GM19025 (cell line): ENCODE measurements around the gene MRPS33.

Experiments
- ATAC-seq: cut with Tn5 transposase; IDR thresholded peaks from one replicate; pipeline ENCODE4 v1.9.1; 2021; ENCODE audit warnings: mild to moderate bottlenecking, low read depth, moderate library complexity; ENCODE audit not compliant: unreplicated experiment

The MRPS33 gene

GRCh38 chr7:141012696-141013344 is 1.9 kb downstream of the MRPS33 start:
- ATAC-seq = no peak

GRCh38 chr7:141012044-141012685 is 2.6 kb downstream of the MRPS33 start:
- ATAC-seq = no peak

- ATAC-seq = no peak
These were observed 3.3 kb downstream of the MRPS33 start for GRCh38 chr7:141011443-141011842.

GRCh38 chr7:141003172-141004065 is 11.3 kb downstream of the MRPS33 start:
- no peak for ATAC-seq

- ATAC-seq = no peak
These were observed 13.2 kb downstream of the MRPS33 start for GRCh38 chr7:141001546-141001945.

- no peak for ATAC-seq
These were observed 13.6 kb downstream of the MRPS33 start for GRCh38 chr7:141001122-141001521.

GRCh38 chr7:140998715-140999114 is 16.0 kb downstream of the MRPS33 start:
- ATAC-seq = no peak

- no peak for ATAC-seq
These were observed 22.3 kb downstream of the MRPS33 start for GRCh38 chr7:140992422-140992821.

- ATAC-seq = peak; percentile 44
These were observed 24.4 kb downstream of the MRPS33 start for GRCh38 chr7:140990193-140990962.

- peak; percentile 75 for ATAC-seq
These were observed 25.7 kb downstream of the MRPS33 start for GRCh38 chr7:140989068-140989467.

- no peak for ATAC-seq
These were observed 30.9 kb downstream of the MRPS33 start for GRCh38 chr7:140983802-140984201.

- no peak for ATAC-seq
These were observed 32.2 kb downstream of the MRPS33 start for GRCh38 chr7:140982508-140982907.

GRCh38 chr7:140981951-140982350 is 32.8 kb downstream of the MRPS33 start:
- no peak for ATAC-seq

- no peak for ATAC-seq
These were observed 37.0 kb downstream of the MRPS33 start for GRCh38 chr7:140977741-140978140.

GRCh38 chr7:140972876-140973829 is 41.6 kb downstream of the MRPS33 start:
- no peak for ATAC-seq

GRCh38 chr7:140972344-140972743 is 42.4 kb downstream of the MRPS33 start:
- no peak for ATAC-seq

GRCh38 chr7:140967438-140967837 is 47.3 kb downstream of the MRPS33 start:
- ATAC-seq = no peak

GRCh38 chr7:140966561-140967233 is 48.1 kb downstream of the MRPS33 start:
- no peak for ATAC-seq

GRCh38 chr7:140961117-140961516 is 53.6 kb downstream of the MRPS33 start:
- no peak for ATAC-seq
